Uterus (tissue), 4 donors: ENCODE measurements around the gene IFNLR1. TPM values are rescaled to one million over a fixed set of nuclear protein-coding genes. Genes with fewer than 3 reads are reported as not detected.

Experiments used
- DNase-seq, 2 donors: peaks; one replicate each; pipeline ENCODE4 v3.0.0-alpha.2; 2019 to 2020
- H3K27ac ChIP-seq, 2 donors: fragments of 200-600 bp; sonication (generic); 1 replicate in 1 of 2; 2 replicates in 1 of 2; pipeline ENCODE4 v1.5.1; 2016 to 2018
- H3K27me3 ChIP-seq, 2 donors: fragments of 200-600 bp; sonication (generic); one replicate each; pipeline ENCODE4 v1.5.1; 2018 to 2019; ENCODE audit warnings: control low read depth in 1 of 2
- H3K36me3 ChIP-seq, 2 donors: fragments of 200-600 bp; sonication (generic); one replicate each; pipeline ENCODE4 v1.5.1; 2019; ENCODE audit warnings: control low read depth in 1 of 2
- H3K4me1 ChIP-seq, 2 donors: fragments of 200-600 bp; sonication (generic); one replicate each; pipeline ENCODE4 v1.5.1; 2018 to 2019; ENCODE audit warnings: control low read depth in 1 of 2
- H3K4me3 ChIP-seq, 2 donors: fragments of 200-600 bp; sonication (generic); 1 replicate in 1 of 2; 2 replicates in 1 of 2; pipeline ENCODE4 v1.5.1; 2018 to 2019; ENCODE audit warnings: mild to moderate bottlenecking in 1 of 2
- H3K9me3 ChIP-seq, 2 donors: fragments of 200-600 bp; sonication (generic); one replicate each; pipeline ENCODE4 v1.5.1; 2019; ENCODE audit warnings: control low read depth in 1 of 2
- CTCF ChIP-seq, 4 experiments: fragments of 200-600 bp in 2 of 4; fragments of 450-650 bp in 2 of 4; sonication (generic) in 2 of 4; IDR thresholded peaks; one replicate each; pipeline ENCODE4 v1.5.1; 2016 to 2019; ENCODE audit warnings: antibody characterized with exemption in 4 of 4, mild to moderate bottlenecking in 2 of 4, moderate library complexity in 1 of 4
- POLR2A ChIP-seq, 2 donors: fragments of 450-650 bp; IDR thresholded peaks; one replicate each; pipeline ENCODE4 v1.6.1; 2016; ENCODE audit warnings: antibody characterized with exemption in 2 of 2, mild to moderate bottlenecking in 1 of 2, moderate library complexity in 1 of 2
- intact Hi-C: fragments of 100-400 bp; cut with DNase I; formaldehyde crosslinking; loops from one replicate; pipeline ENCODE4 v1.15.1; 2023; ENCODE audit warnings: low total_unique reads
- total RNA-seq, 4 donors: library from RNA; depleted of rRNA in 3 of 4; stranded (reverse); fragments of >200 nt in 3 of 4; gene quantifications; one replicate each; pipeline versions ENCODE4 v1.1.0 to v1.2.4, GENCODE V29; 2014 to 2023
- donor health status: DM: yes; HTN: yes; CAD: no.

The IFNLR1 gene
- total RNA-seq, 4 donors from 2014 or later = 0.29 to 2.6 (median 1.3) TPM; not detected in 1

GRCh38 chr1:24186711-24186992, 437 bp downstream of the IFNLR1 start:
- Histone ChIP-seq H3K36me3 (no peaks in the 10 kb centered on the region), H3K27me3 (no peaks in the 10 kb centered on the region), H3K9me3 (no peaks in the 10 kb centered on the region), H3K27ac (peak overlapping the region; percentile 6 to 58), H3K4me1 (no peaks in the 10 kb centered on the region), H3K4me3 (peak overlapping the region; percentile 38 to 46)
- DNase-seq = no peak
- TF ChIP-seq POLR2A (IDR thresholded peaks at IDR 0.05) (no peak), CTCF (IDR thresholded peaks at IDR 0.05) (no peak)
- intact Hi-C loops = no loop called here

GRCh38 chr1:24186031-24186710, 918 bp downstream of the IFNLR1 start:
- no peak for DNase-seq
- no peaks in the 10 kb centered on the region for H3K36me3 ChIP-seq
- H3K4me1 ChIP-seq = no peaks in the 10 kb centered on the region
- H3K27ac ChIP-seq = peak overlapping the region in 1 of 2 donors; percentile 58
- H3K27me3 ChIP-seq = no peaks in the 10 kb centered on the region
- TF ChIP-seq POLR2A (IDR thresholded peaks at IDR 0.05) (no peak), CTCF (IDR thresholded peaks at IDR 0.05) (no peak)
- H3K4me3 ChIP-seq = no peak overlapping the region
- intact Hi-C loops = no loop called here
- H3K9me3 ChIP-seq = no peaks in the 10 kb centered on the region

- no peaks in the 10 kb centered on the region for H3K27me3 ChIP-seq
- no peaks in the 10 kb centered on the region for H3K9me3 ChIP-seq
- intact Hi-C loops = no loop called here
- DNase-seq = no peak
- no peaks in the 10 kb centered on the region for H3K36me3 ChIP-seq
- no peak overlapping the region for H3K27ac ChIP-seq
- H3K4me1 ChIP-seq = no peaks in the 10 kb centered on the region
- no peak overlapping the region for H3K4me3 ChIP-seq
- TF ChIP-seq CTCF (IDR thresholded peaks at IDR 0.05) (no peak), POLR2A (IDR thresholded peaks at IDR 0.05) (no peak)
Measured at GRCh38 chr1:24185076-24185475, 2.0 kb downstream of the IFNLR1 start.

GRCh38 chr1:24182061-24182460, 5.0 kb downstream of the IFNLR1 start:
- no peak for TF ChIP-seq CTCF (IDR thresholded peaks at IDR 0.05)
- no peak for TF ChIP-seq POLR2A (IDR thresholded peaks at IDR 0.05)
- Histone ChIP-seq H3K27ac (no peak overlapping the region), H3K9me3 (no peaks in the 10 kb centered on the region), H3K4me3 (no peak overlapping the region), H3K4me1 (no peaks in the 10 kb centered on the region), H3K36me3 (no peaks in the 10 kb centered on the region), H3K27me3 (no peaks in the 10 kb centered on the region)
- no peak for DNase-seq
- intact Hi-C loops = no loop called here

- H3K27me3 ChIP-seq = no peaks in the 10 kb centered on the region
- H3K4me3 ChIP-seq = no peak overlapping the region
- no peak for TF ChIP-seq POLR2A (IDR thresholded peaks at IDR 0.05)
- no peak for TF ChIP-seq CTCF (IDR thresholded peaks at IDR 0.05)
- H3K27ac ChIP-seq = no peak overlapping the region
- no peaks in the 10 kb centered on the region for H3K4me1 ChIP-seq
- intact Hi-C loops = no loop called here
- DNase-seq = no peak
- no peaks in the 10 kb centered on the region for H3K9me3 ChIP-seq
- no peaks in the 10 kb centered on the region for H3K36me3 ChIP-seq
Measured at GRCh38 chr1:24181619-24182018, 5.5 kb downstream of the IFNLR1 start.
